Astrocyte (in vitro differentiated cells and primary cell): Measurements from ENCODE around the gene DUSP5. TPM values are rescaled to one million over a fixed set of nuclear protein-coding genes. Genes with fewer than 3 reads are reported as not detected.
A peak's percentile ranks its signal among the peaks of the same experiment; 100 is the strongest.
"Not testable (repeated sequence)": the region's sequence is repeated elsewhere in the genome, so short reads cannot be mapped to it uniquely, and the experiment has no call there.

Source experiments
- DNase-seq: peaks from one replicate; pipeline ENCODE4 v3.0.0-alpha.2; 2010; ENCODE audit warnings: low read depth
- FAIRE-seq: peaks from 2 replicates; lab custom pipeline; 2011; peaks lifted over from hg19 to GRCh38; lab: Jason Lieb, UNC
- H2AFZ ChIP-seq: 2 replicates; pipeline ENCODE4 v1.6.0; 2012; ENCODE audit warnings: low read depth, low read length, inconsistent platforms
- H3K27ac ChIP-seq: 2 replicates; pipeline ENCODE4 v1.5.1; 2011; ENCODE audit warnings: low read depth, low read length, inconsistent platforms
- H3K27me3 ChIP-seq: 2 replicates; pipeline ENCODE4 v1.6.0; 2011; ENCODE audit warnings: low read length, inconsistent platforms; ENCODE audit not compliant: insufficient read depth
- H3K36me3 ChIP-seq: 2 replicates; pipeline ENCODE4 v1.5.1; 2011; ENCODE audit warnings: low read length, inconsistent platforms; ENCODE audit not compliant: insufficient read depth
- H3K4me1 ChIP-seq: 2 replicates; pipeline ENCODE4 v1.5.1; 2011; ENCODE audit warnings: low read length, inconsistent platforms; ENCODE audit not compliant: insufficient read depth
- H3K4me2 ChIP-seq: 2 replicates; pipeline ENCODE4 v1.6.0; 2012; ENCODE audit warnings: low read length, inconsistent platforms
- H3K4me3 ChIP-seq: 2 replicates; pipeline ENCODE4 v1.5.1; 2011; ENCODE audit warnings: low read depth, mild to moderate bottlenecking, low read length, inconsistent platforms; ENCODE audit not compliant: insufficient read depth
- H3K79me2 ChIP-seq: 2 replicates; pipeline ENCODE4 v1.6.0; 2012; ENCODE audit warnings: mild to moderate bottlenecking, low read length, inconsistent platforms; ENCODE audit not compliant: insufficient read depth
- H3K9ac ChIP-seq: 2 replicates; pipeline ENCODE4 v1.6.0; 2012; ENCODE audit warnings: mild to moderate bottlenecking, low read length, inconsistent platforms
- H3K9me3 ChIP-seq: 2 replicates; pipeline ENCODE4 v1.5.1; 2012; ENCODE audit warnings: low read depth, mild to moderate bottlenecking, low read length, inconsistent platforms; ENCODE audit not compliant: insufficient read depth
- H4K20me1 ChIP-seq: 2 replicates; pipeline ENCODE4 v1.6.0; 2012; ENCODE audit warnings: low read length, inconsistent platforms; ENCODE audit not compliant: insufficient read depth
- H3K27ac Mint-ChIP-seq: one replicate; pipeline ENCODE4 v1.8.0; 2021; ENCODE audit warnings: mild to moderate bottlenecking, mixed read lengths; ENCODE audit not compliant: unreplicated experiment
- H3K27me3 Mint-ChIP-seq: one replicate; pipeline ENCODE4 v1.8.0; 2021; ENCODE audit warnings: low read depth, mixed read lengths; ENCODE audit not compliant: unreplicated experiment
- H3K36me3 Mint-ChIP-seq: one replicate; pipeline ENCODE4 v1.8.0; 2021; ENCODE audit warnings: low read depth, mixed read lengths; ENCODE audit not compliant: unreplicated experiment
- H3K4me1 Mint-ChIP-seq: one replicate; pipeline ENCODE4 v1.8.0; 2021; ENCODE audit warnings: low read depth, mixed read lengths; ENCODE audit not compliant: unreplicated experiment
- H3K4me3 Mint-ChIP-seq: one replicate; pipeline ENCODE4 v1.8.0; 2021; ENCODE audit warnings: mild to moderate bottlenecking, moderate library complexity, mixed read lengths; ENCODE audit not compliant: unreplicated experiment
- H3K9me3 Mint-ChIP-seq: one replicate; pipeline ENCODE4 v1.8.0; 2021; ENCODE audit warnings: mild to moderate bottlenecking, mixed read lengths; ENCODE audit not compliant: unreplicated experiment
- CTCF ChIP-seq: IDR thresholded peaks from 2 replicates; pipeline ENCODE4 v1.5.1; 2011; ENCODE audit warnings: low read depth, mild to moderate bottlenecking, inconsistent platforms, low read length, moderate library complexity; ENCODE audit not compliant: insufficient read depth
- EZH2 ChIP-seq: IDR thresholded peaks from 2 replicates; pipeline ENCODE4 v1.6.1; 2012; ENCODE audit warnings: mild to moderate bottlenecking, low read length, inconsistent platforms; ENCODE audit not compliant: insufficient read depth
- total RNA-seq: library from RNA; stranded (reverse); gene quantifications from 2 replicates; pipeline ENCODE4 v1.2.1, GENCODE V29; 2021

The DUSP5 gene
- total RNA-seq, 1 donor from 2014 or later: 36.4 TPM

DNA sequence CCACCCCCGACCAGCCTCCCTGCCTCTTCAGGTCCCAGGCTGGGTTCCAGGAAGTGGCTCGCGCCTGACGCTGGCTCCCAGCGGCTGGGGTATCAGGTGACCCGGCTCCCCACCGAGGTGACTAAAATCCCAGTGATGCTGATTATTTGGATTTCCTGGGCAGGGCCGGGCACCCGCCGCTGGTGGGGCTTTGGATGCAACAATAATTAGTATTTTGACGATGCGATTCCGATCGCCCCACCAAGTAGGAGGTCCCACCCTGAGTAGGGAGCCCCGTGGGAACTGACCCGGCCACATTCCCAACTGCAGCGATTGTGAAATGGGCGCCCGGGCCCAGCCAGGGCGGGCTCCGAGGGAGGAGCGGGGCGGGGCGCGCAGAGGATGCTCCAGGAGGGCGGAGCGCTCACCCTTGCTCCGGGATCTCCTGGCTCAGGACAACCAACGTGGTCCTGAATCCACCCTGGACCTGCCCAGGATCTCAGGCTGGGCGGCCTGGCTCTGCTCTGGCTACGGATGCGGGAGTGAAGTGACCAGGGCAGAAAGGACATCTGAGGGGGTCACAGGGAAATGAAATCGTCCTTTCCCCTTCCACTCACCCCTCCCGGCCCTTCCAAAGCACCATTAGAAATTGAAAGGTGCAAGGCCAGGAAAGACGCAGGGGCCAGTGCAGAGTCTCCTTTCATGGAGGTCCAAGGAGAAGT is 32.6 kb downstream of the DUSP5 start:
- no peaks in the 10 kb centered on the region for H4K20me1 ChIP-seq
- Mint-ChIP-seq H3K27me3 (no peaks in the 10 kb centered on the region), H3K9me3 (no peaks in the 10 kb centered on the region), H3K27ac (peak overlapping the region; percentile 66), H3K4me3 (no peak overlapping the region), H3K36me3 (peaks cover 3% of the 10 kb centered on the region), H3K4me1 (peaks cover 41% of the 10 kb centered on the region)
- H3K27me3 ChIP-seq: no peaks in the 10 kb centered on the region
- H3K4me2 ChIP-seq: peak overlapping the region; percentile 81
- peak overlapping the region; percentile 64 for H3K27ac ChIP-seq
- peaks cover 49% of the 10 kb centered on the region for H3K4me1 ChIP-seq
- no peaks in the 10 kb centered on the region for H3K9me3 ChIP-seq
- TF ChIP-seq CTCF (no peak), EZH2 (no peak)
- no peak for FAIRE-seq
- DNase-seq: peak; percentile 47
- no peaks in the 10 kb centered on the region for H3K79me2 ChIP-seq
- peak overlapping the region; percentile 38 for H3K4me3 ChIP-seq
- no peaks in the 10 kb centered on the region for H3K36me3 ChIP-seq
- peak overlapping the region; percentile 85 for H2AFZ ChIP-seq
- H3K9ac ChIP-seq: peak overlapping the region; percentile 69

- Mint-ChIP-seq H3K27me3 (no peaks in the 10 kb centered on the region), H3K36me3 (peaks cover 3% of the 10 kb centered on the region), H3K9me3 (no peaks in the 10 kb centered on the region), H3K4me1 (peaks cover 50% of the 10 kb centered on the region), H3K27ac (peak overlapping the region; percentile 26), H3K4me3 (no peak overlapping the region)
- Histone ChIP-seq H3K4me2 (no peak overlapping the region), H3K4me1 (peaks cover 50% of the 10 kb centered on the region), H3K36me3 (no peaks in the 10 kb centered on the region), H3K4me3 (no peak overlapping the region), H3K27ac (no peak overlapping the region), H2AFZ (no peak overlapping the region), H4K20me1 (no peaks in the 10 kb centered on the region), H3K9ac (no peak overlapping the region), H3K27me3 (no peaks in the 10 kb centered on the region), H3K9me3 (no peaks in the 10 kb centered on the region), H3K79me2 (no peaks in the 10 kb centered on the region)
- FAIRE-seq: no peak
- no peak for TF ChIP-seq EZH2
- TF ChIP-seq CTCF: no peak
- DNase-seq: no peak
Observed at GRCh38 chr10:110531687-110532086, 34.0 kb downstream of the DUSP5 start.

GRCh38 chr10:110532628-110533027 is 34.9 kb downstream of the DUSP5 start:
- peaks cover 47% of the 10 kb centered on the region for H3K4me1 Mint-ChIP-seq
- not testable (repeated sequence) for H3K27ac ChIP-seq, H2AFZ ChIP-seq, H3K9ac ChIP-seq, H3K27me3 Mint-ChIP-seq, FAIRE-seq, H3K4me3 Mint-ChIP-seq, H4K20me1 ChIP-seq, H3K4me3 ChIP-seq, H3K36me3 Mint-ChIP-seq, H3K27ac Mint-ChIP-seq, H3K4me2 ChIP-seq, DNase-seq, H3K79me2 ChIP-seq, H3K9me3 ChIP-seq, H3K27me3 ChIP-seq, H3K36me3 ChIP-seq, H3K9me3 Mint-ChIP-seq
- H3K4me1 ChIP-seq: peaks cover 48% of the 10 kb centered on the region
